Neutrophil (primary cell): ENCODE results near the gene AGAP9.

Experiments used
- H3K27ac ChIP-seq: fragments of 200-600 bp; sonication (generic); 2 replicates; pipeline ENCODE4 v1.5.1; 2016; ENCODE audit warnings: mild to moderate bottlenecking, moderate library complexity
- H3K27me3 ChIP-seq: fragments of 200-600 bp; sonication (generic); 2 replicates; pipeline ENCODE4 v1.6.0; 2016; ENCODE audit warnings: mild to moderate bottlenecking
- H3K36me3 ChIP-seq: fragments of 200-600 bp; sonication (generic); 2 replicates; pipeline ENCODE4 v1.5.1; 2017
- H3K4me1 ChIP-seq, 2 experiments: fragments of 200-600 bp in 1 of 2; sonication (generic) in 1 of 2; 1 replicate in 1 of 2; 2 replicates in 1 of 2; pipeline versions ENCODE4 v1.5.1 to v1.6.1; 2013 to 2016; ENCODE audit warnings: low read depth in 1 of 2, low read length in 1 of 2, mild to moderate bottlenecking in 1 of 2, moderate library complexity in 1 of 2; ENCODE audit not compliant: control insufficient read depth in 1 of 2, insufficient read depth in 1 of 2
- H3K4me3 ChIP-seq, 2 experiments: fragments of 200-600 bp in 1 of 2; sonication (generic) in 1 of 2; 1 replicate in 1 of 2; 2 replicates in 1 of 2; pipeline ENCODE4 v1.5.1; 2013 to 2016; ENCODE audit warnings: low read depth in 1 of 2, low read length in 1 of 2, mild to moderate bottlenecking in 1 of 2, moderate library complexity in 1 of 2
- H3K9me3 ChIP-seq: fragments of 200-600 bp; sonication (generic); 2 replicates; pipeline ENCODE4 v1.5.1; 2016
- TF ChIP-seq, protein P1 (sequence below): fragments of 200-600 bp; sonication (generic); IDR thresholded peaks from 2 replicates; pipeline ENCODE4 v1.5.1; 2016; ENCODE audit warnings: antibody characterized with exemption

The AGAP9 gene

DNA sequence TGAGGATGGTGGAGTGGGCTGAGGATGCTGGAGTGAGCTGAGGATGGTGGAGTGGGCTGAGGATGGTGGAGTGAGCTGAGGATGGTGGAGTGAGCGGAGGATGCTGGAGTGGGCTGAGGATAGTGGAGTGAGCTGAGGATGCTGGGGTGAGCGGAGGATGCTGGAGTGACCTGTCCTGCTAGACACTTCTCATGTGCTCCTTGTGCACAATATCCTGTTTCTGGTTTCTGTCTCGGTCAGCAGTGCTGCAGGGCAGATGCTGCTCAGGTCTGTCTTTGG, 68.7 kb downstream of the AGAP9 start:
- H3K36me3 ChIP-seq: no peaks in the 10 kb centered on the region
- H3K4me1 ChIP-seq: no peaks in the 10 kb centered on the region
- H3K27me3 ChIP-seq: no peaks in the 10 kb centered on the region
- H3K9me3 ChIP-seq: no peaks in the 10 kb centered on the region
- H3K27ac ChIP-seq: no peak overlapping the region
- TF ChIP-seq, protein P1, sequence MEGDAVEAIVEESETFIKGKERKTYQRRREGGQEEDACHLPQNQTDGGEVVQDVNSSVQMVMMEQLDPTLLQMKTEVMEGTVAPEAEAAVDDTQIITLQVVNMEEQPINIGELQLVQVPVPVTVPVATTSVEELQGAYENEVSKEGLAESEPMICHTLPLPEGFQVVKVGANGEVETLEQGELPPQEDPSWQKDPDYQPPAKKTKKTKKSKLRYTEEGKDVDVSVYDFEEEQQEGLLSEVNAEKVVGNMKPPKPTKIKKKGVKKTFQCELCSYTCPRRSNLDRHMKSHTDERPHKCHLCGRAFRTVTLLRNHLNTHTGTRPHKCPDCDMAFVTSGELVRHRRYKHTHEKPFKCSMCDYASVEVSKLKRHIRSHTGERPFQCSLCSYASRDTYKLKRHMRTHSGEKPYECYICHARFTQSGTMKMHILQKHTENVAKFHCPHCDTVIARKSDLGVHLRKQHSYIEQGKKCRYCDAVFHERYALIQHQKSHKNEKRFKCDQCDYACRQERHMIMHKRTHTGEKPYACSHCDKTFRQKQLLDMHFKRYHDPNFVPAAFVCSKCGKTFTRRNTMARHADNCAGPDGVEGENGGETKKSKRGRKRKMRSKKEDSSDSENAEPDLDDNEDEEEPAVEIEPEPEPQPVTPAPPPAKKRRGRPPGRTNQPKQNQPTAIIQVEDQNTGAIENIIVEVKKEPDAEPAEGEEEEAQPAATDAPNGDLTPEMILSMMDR: no peak
- H3K4me3 ChIP-seq: no peak overlapping the region

DNA sequence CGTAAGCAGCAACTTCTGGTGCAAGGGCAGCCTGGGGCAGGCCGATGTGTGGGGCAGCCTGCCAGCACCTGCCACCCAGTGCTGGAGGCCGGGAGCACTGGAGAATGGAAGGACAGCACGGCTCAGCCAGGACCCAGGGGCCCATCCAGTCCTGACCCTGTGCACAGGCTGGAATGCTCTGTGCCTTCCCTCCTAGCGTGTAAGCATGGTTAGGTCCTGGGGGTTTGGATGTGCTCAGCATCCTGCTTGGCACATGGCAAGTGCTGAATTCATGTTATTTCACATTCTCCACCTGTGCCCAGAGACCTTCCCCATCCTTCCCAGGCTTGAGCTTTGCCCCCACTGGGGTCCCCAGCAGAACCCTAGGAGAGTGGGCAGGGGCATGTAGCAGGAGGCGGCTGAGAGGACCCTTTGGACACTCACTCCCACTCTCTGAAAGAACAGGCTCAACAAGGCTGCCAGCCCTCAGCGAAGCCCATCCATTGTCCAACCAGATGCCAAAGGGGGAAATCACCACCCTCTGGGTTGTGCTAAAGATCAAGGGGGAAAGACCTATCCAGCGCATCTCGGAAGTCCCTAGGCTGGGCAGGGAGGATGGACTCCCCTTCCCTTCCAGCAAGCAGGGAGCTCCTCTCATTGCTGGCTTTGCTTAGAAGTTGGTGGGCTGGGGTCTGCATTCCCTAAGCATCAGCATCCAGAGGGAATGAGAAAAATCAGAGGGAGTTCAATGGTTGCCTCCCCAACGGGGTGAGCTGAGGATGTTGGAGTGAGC, 69.2 kb downstream of the AGAP9 start:
- Histone ChIP-seq H3K4me3 (no peak overlapping the region), H3K27ac (no peak overlapping the region), H3K36me3 (no peaks in the 10 kb centered on the region), H3K9me3 (no peaks in the 10 kb centered on the region), H3K4me1 (no peaks in the 10 kb centered on the region), H3K27me3 (no peaks in the 10 kb centered on the region)
- TF ChIP-seq, protein P1: no peak

DNA sequence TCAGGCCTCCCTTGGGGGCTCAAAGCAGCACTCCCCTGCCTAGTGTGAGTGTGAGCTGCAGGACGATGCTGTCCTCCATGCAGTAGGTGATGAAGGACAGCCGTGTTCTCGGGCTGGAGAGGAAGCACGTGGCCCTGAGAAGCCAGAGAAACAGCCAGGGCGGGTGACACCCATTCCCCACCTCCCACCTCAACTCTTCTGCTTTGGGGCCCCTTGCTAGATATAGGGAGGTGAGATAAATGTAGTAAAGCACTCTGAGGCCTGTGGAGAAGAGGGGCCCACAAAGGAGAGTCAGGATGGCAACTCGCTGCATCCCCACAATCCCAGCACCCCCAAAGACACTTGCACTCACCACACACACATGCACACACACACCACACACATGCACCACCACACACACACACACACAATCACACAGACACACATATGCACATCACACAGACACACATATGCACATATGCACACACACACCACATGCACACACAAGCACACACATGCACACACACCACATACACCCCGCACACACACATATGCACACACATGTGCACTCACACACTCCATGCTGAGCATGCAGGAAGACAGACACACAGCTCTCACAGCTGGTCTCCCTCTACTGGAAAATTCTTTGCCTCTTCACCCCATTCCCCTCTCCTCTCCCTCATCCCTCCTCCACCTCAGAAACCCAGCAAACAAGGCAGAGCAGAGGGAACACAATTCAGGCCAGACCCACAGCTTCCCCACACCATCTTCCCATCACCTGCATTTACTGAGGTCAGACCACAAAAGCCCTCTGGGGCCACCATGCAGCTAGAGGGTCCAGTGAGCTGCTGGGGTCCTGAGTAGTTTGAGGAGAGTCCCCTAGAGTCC, 70.1 kb downstream of the AGAP9 start:
- H3K27me3 ChIP-seq: no peaks in the 10 kb centered on the region
- H3K9me3 ChIP-seq: no peaks in the 10 kb centered on the region
- no peak overlapping the region for H3K27ac ChIP-seq
- TF ChIP-seq, protein P1: no peak
- H3K4me3 ChIP-seq: no peak overlapping the region
- no peaks in the 10 kb centered on the region for H3K36me3 ChIP-seq
- H3K4me1 ChIP-seq: no peaks in the 10 kb centered on the region

DNA sequence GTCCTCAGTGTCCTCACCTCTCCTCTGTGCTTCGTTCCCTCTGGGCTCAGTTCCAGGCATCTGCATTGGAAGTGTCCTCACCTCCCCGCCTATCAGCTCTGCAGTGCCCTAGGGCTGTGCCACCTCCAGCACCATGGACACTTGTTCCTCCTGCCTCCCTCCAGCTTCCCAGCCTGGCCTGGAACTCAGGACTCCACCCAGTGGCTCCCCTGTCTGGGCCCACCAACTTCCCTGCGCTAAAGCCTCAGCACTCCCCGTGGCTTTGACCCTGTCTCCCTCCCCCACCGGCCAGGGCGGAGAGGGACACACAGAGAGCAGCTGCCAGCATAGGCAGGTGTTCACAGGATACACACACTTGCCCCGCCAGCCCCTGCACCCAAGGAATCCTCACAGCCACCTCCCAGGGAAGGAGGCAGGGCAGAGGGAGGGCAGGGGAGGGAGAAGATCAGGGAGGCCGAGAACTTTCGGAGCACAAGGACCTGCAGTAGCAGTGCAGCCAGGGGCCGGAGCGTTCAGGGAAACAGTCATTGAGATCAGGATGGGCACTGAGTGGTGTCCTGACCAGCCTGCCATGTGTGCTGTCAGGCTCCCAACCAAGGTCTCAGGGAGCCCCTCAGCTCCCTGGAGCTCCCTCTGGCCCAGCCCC, 70.8 kb downstream of the AGAP9 start:
- TF ChIP-seq, protein P1: no peak
- Histone ChIP-seq H3K4me3 (no peak overlapping the region), H3K27me3 (no peaks in the 10 kb centered on the region), H3K27ac (no peak overlapping the region), H3K9me3 (no peaks in the 10 kb centered on the region), H3K36me3 (no peaks in the 10 kb centered on the region), H3K4me1 (no peaks in the 10 kb centered on the region)

DNA sequence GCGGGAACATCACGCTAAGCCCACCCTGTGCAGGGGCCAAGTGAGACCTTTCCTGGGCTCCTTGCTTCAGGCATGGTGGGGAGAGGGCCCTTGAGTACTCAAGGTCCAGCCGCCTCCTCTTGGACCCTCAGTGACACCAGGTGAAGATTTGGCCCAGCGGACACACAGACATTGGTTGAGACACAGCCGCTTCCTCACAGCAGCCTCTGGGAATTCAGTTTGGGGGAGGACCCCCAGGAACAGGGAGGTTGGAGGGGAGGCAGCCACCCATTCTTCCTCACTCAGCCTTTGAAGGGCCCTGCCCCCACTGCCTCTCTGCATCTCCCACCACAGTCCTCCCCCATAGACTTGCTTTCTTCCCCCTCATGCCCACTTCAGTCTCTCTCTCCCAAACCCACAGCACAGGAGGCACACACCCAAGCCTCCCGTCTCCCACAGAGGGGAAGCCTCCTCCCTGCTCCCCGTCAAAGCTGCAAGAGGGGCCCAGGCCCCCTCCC, 71.4 kb downstream of the AGAP9 start:
- Histone ChIP-seq H3K27ac (no peak overlapping the region), H3K27me3 (no peaks in the 10 kb centered on the region), H3K9me3 (no peaks in the 10 kb centered on the region), H3K36me3 (no peaks in the 10 kb centered on the region), H3K4me1 (no peaks in the 10 kb centered on the region), H3K4me3 (no peak overlapping the region)
- TF ChIP-seq, protein P1: no peak
